HL-60 (cell line): Measurements from ENCODE around the gene DYNLT4.

ENCODE experiments used
- DNase-seq, 2 experiments: peaks; one replicate each; pipeline ENCODE4 v3.0.0-alpha.2; 2010 to 2020; ENCODE audit warnings: low read depth in 1 of 2, low spot score in 1 of 2
- H3K27ac ChIP-seq: fragments of 250-450 bp; sonication (Bioruptor Pico); replicated peaks from 2 replicates; pipeline ENCODE4 v1.5.1; 2020; ENCODE audit warnings: mild to moderate bottlenecking, moderate library complexity
- H3K27me3 ChIP-seq: fragments of 250-450 bp; sonication (Bioruptor Pico); 2 replicates; pipeline ENCODE4 v1.5.1; 2021; ENCODE audit warnings: mild to moderate bottlenecking, moderate library complexity; ENCODE audit not compliant: insufficient read depth, poor library complexity, severe bottlenecking
- H3K4me3 ChIP-seq: replicated peaks from 2 replicates; pipeline ENCODE4 v1.5.1; 2011; ENCODE audit warnings: mild to moderate bottlenecking, control low read depth, low read length; ENCODE audit not compliant: insufficient read depth
- CTCF ChIP-seq: IDR thresholded peaks from one replicate; pipeline ENCODE4 v1.5.1; 2011; ENCODE audit warnings: low read length, control low read depth, inconsistent platforms; ENCODE audit not compliant: insufficient read depth
- GABPA ChIP-seq: IDR thresholded peaks from 2 replicates; pipeline ENCODE4 v1.6.1; 2012; ENCODE audit warnings: low read depth
- POLR2AphosphoS5 ChIP-seq: IDR thresholded peaks from 2 replicates; pipeline ENCODE4 v1.6.1; 2012; ENCODE audit warnings: low read depth
- SPI1 ChIP-seq: IDR thresholded peaks from 2 replicates; pipeline ENCODE4 v1.6.1; 2012; ENCODE audit warnings: low read depth, mild to moderate bottlenecking, borderline replicate concordance
- TF ChIP-seq, protein P1 (sequence below): IDR thresholded peaks from 2 replicates; pipeline ENCODE4 v1.6.1; 2012; ENCODE audit warnings: low read depth; ENCODE audit not compliant: insufficient replicate concordance

DYNLT4 gene

GRCh38 chr1:44853201-44853600, 46.0 kb upstream of the DYNLT4 start:
- H3K27ac ChIP-seq = no peak overlapping the region
- H3K27me3 ChIP-seq = no peaks in the 10 kb centered on the region
- H3K4me3 ChIP-seq = no peak overlapping the region
- TF ChIP-seq GABPA (no peak), CTCF (no peak), POLR2AphosphoS5 (no peak), SPI1 (no peak)
- TF ChIP-seq, protein P1, sequence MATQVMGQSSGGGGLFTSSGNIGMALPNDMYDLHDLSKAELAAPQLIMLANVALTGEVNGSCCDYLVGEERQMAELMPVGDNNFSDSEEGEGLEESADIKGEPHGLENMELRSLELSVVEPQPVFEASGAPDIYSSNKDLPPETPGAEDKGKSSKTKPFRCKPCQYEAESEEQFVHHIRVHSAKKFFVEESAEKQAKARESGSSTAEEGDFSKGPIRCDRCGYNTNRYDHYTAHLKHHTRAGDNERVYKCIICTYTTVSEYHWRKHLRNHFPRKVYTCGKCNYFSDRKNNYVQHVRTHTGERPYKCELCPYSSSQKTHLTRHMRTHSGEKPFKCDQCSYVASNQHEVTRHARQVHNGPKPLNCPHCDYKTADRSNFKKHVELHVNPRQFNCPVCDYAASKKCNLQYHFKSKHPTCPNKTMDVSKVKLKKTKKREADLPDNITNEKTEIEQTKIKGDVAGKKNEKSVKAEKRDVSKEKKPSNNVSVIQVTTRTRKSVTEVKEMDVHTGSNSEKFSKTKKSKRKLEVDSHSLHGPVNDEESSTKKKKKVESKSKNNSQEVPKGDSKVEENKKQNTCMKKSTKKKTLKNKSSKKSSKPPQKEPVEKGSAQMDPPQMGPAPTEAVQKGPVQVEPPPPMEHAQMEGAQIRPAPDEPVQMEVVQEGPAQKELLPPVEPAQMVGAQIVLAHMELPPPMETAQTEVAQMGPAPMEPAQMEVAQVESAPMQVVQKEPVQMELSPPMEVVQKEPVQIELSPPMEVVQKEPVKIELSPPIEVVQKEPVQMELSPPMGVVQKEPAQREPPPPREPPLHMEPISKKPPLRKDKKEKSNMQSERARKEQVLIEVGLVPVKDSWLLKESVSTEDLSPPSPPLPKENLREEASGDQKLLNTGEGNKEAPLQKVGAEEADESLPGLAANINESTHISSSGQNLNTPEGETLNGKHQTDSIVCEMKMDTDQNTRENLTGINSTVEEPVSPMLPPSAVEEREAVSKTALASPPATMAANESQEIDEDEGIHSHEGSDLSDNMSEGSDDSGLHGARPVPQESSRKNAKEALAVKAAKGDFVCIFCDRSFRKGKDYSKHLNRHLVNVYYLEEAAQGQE = no peak
- no peak for DNase-seq

GRCh38 chr1:44851308-44851707, 44.2 kb upstream of the DYNLT4 start:
- no peaks in the 10 kb centered on the region for H3K27me3 ChIP-seq
- no peak overlapping the region for H3K4me3 ChIP-seq
- DNase-seq = no peak
- TF ChIP-seq SPI1 (no peak), GABPA (no peak), POLR2AphosphoS5 (no peak), CTCF (no peak)
- TF ChIP-seq, protein P1 = no peak
- no peak overlapping the region for H3K27ac ChIP-seq

DNA sequence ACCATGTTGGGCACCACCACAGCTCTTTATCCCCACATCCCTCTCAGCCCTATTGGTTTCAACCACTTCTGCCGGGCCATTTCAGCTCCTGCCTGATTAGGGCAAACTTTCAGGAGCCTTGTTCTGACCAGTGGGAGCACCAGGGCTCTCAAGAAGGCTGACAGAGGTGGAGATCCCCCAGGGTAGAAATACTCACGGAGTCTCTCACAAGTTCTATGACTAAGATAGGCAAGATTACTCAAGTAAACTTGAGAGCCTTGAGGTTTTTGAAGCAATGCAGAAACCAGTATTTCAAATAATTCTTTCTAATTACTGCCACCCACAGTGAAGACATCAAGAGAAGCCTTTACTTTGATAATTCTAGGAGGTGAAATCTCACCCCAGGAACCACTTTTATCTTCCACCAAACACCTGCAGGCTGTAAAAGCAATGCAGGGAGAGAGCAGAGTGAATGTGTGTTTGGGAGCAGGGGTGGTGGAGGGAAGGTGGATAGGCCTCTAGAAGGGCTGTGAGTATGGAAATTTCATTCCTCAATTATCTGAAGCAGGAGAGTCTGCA, 42.5 kb upstream of the DYNLT4 start:
- Histone ChIP-seq H3K27ac (no peak overlapping the region), H3K4me3 (no peak overlapping the region), H3K27me3 (no peaks in the 10 kb centered on the region)
- DNase-seq = no peak
- no peak for TF ChIP-seq GABPA
- TF ChIP-seq SPI1 = no peak
- no peak for TF ChIP-seq CTCF
- TF ChIP-seq POLR2AphosphoS5 = no peak
- TF ChIP-seq, protein P1 = no peak
